ENCODE data around the gene NLRP3.
"Not testable (repeated sequence)": the region's sequence is repeated elsewhere in the genome, so short reads cannot be mapped to it uniquely, and the experiment has no call there.

The NLRP3 gene

GRCh38 chr1:247440001-247440620 is 24.1 kb downstream of the NLRP3 start:
- DNase-seq: no peak

GRCh38 chr1:247441606-247442005 is 25.6 kb downstream of the NLRP3 start:
- DNase-seq: no peak

DNA sequence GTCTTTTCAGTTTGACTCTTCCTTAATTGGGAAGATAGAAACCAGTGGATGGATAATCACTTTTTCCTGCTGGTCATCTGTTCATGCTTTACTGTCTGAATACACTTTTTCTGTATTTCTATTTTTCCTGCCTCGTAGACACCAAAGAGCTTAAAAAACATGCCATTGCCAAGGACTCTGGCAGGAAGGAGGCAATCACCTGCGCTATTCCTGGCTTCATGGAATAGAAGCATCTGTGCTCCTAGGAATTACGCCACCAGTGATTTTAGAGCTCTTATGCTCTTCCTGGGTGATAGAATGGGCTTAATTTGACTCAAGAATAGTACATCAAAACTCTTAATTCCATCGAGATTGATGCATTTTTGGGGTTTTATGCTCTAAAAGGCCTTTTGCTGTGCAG is 26.2 kb downstream of the NLRP3 start:
- no peak for DNase-seq

- DNase-seq: no peak
Measured at GRCh38 chr1:247443641-247444040, 27.7 kb downstream of the NLRP3 start.

GRCh38 chr1:247444571-247444970 is 28.6 kb downstream of the NLRP3 start:
- DNase-seq: no peak

DNA sequence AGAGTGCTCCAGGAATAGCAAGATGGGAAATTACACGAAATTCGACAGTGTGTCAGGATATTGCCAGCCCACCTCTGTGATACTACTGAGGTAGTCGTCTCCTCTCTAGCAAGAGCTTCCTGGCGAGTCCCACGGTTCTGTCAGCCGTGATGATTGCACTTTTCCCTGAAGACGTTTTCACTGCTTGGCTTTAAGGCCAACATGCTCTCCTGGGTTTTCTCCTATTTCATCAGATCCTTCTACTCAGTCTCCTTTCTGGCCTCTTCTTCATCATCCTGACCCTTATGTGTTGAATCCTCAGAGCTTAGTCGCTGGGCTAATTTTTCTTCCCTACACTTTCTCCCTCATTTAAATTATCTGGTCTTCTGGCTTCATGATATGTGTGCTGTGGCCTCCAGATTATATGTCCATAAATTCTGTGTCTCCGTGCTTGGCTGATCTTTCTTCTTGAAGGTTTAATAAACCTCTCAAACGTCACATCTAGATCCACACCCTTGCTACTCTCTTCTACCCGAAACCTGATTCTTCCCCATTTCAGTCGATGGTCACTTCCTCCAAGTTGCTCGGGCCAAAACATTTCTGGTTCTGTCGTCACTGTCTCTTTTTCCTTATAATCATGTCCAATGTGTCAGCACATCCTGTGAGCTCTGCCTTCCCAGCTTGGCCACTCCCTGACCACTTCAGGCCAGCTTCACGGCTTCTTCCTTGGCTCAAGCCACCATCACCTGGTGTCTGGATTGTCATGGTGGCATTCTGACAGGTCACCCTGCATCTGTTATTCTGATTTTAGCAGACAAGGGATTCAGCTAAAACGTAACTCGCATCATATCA is 29.8 kb downstream of the NLRP3 start:
- DNase-seq: no peak

DNA sequence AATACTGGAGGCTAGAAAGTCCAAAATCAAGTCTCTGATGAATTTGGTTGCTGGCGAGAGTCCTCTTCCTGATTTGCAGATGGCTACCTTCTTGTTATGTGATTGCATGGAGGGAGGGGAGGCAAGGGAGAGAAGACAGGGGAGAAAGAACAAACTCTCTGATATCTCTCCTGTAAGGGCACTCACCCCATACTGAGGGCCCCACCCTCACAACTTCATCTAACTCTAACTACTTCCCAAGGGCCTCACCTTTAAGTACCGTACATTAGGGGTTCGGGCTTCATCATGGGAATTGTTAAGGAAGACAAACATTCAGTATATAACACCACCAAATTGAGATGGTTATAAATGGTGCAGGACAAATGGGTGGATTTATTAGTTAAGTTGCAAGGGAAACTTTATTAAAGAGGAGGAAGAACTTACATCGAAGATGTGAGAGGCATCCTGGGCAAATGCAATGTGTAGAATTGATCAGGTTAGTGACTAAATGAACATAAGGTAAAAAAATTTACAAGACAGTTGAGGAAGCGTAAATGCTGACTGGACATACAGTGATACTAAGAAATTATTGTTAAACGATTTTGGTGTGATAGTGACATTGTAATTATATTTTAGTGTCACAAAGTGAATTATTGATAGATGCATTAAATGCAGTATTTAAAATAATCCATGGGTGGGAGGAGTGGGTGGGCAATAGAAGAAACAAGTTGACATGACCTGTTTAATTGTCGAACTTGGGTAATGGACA is 31.4 kb downstream of the NLRP3 start:
- no peak for DNase-seq

DNA sequence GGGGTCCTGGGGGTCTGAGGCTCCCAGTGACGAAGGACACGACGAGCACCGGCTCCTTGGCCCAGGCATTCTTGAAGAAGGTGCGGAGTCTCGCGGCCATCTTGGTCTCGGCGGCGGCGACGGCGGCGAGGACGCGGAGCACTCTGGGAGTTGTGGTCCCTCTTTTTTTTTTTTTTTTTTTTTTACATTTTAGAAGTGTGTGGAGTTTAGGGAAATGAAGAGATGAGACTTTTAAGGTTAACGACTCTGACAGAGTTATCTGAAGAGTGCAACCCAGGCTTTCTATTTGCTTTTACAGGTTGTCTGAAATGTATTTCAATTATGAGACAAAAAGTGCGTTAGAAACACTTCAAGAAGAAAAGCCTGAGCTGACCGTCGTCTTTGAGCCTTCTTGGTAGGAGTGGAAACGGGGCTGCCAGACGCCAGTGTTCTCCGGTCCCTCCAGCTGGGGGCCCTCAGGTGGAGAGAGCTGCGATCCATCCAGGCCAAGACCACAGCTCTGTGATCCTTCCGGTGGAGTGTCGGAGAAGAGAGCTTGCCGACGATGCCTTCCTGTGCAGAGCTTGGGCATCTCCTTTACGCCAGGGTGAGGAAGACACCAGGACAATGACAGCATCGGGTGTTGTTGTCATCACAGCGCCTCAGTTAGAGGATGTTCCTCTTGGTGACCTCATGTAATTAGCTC is 32.3 kb downstream of the NLRP3 start:
- no peak for DNase-seq

- no peak for DNase-seq
Measured at GRCh38 chr1:247451388-247452010, 35.5 kb downstream of the NLRP3 start.

DNA sequence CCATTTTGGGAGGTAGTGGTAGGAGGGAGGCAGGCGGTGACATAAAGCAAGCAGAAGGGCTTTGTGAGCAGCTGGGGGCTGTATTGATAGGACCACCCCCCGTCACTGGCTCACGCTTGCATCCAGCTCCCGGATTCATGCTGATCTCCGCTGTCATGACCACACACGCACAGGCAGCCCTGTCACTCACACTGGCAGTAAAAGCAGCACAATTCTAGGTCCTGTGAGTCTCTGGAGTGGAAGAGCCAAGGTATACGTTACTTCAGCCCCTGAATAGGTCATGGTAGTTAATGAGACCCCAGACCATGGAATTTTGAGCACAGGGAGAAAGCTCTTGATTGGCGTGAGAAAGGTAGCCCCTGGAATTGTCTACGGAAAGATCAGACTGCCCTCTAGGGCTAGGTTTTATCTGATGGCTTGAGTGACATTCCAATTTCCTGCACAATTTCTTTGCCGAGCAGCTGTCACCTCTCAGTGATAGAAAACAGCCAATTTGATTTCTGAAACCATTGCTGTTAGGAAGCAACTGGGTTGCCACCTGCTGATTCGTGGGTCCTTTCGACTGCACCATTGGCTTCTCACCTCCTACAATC is 36.6 kb downstream of the NLRP3 start:
- DNase-seq: no peak

DNA sequence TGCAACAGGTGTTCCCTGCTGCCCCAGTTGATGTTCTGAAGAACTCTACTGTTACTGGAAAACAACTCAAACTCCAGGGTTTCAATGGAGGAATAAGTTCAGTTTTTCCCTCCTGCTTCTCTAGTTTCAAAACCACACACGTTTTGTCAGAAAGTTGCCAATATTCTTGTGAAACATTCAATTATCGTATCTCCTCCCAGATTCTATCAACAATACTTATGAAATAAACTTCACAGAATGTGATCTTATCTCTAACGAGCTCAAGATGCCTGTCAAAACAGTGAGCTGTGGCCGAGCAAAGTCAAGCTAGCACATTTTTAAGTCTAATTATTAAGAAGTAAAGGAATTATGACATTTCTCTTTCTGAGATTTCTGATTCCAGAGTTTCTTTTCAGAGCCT is 37.3 kb downstream of the NLRP3 start:
- DNase-seq: no peak

GRCh38 chr1:247453997-247454396 is 38.0 kb downstream of the NLRP3 start:
- DNase-seq: no peak

DNA sequence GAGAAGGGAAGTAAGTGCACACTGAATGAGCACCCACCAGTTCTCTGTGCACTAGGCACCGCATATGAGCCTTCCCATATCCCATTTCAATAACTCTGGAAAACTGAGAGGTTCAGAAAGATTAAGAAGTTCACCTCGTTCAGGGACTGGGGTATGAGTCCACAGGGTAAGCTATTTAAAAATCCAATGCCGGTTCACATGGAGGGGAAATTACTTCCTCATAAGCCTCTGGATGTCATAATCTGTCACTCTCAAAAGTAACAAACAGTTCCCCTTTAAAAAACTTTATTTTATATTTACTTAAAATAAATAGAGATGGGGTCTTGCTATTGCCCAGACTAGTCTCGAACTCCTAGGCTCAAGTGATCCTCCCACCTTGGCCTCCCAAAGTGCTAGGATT is 40.0 kb downstream of the NLRP3 start:
- DNase-seq: no peak

DNA sequence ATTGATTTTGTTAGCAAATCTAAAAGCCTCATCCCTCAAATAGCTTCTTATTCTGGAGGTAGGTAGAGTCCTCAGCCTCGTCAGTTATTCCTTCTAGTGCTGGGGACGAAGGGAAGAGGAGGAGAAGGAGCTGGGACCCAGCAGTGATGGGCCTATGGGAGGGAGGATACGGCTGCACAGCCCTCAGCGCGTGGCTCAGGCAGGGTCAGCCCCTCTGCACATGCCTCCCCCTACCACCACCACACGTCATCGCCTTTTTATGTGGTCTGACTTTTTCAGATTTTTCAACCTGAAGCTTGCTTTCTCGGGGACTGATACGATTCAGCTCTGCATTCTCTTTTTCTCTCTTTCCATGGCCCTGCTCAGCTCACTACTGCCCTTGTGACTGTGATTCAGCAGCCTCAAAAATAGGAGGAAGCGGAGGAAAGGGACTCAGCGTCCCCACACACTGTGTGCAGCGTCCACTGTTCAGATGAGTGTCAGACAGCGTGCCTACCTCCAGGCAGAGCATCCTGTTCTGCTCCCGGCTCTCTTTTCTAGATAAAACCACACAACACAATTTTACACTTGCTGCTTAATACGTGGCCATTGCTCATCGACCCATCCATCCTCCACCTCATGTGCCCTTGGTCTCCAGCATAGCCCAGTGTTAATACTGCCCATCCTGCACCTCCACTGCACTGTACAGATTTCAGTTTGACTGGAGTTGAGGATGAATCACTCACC is 41.1 kb downstream of the NLRP3 start:
- no peak for DNase-seq

- DNase-seq: no peak
Measured at GRCh38 chr1:247459507-247459906, 43.5 kb downstream of the NLRP3 start.

GRCh38 chr1:247465796-247466195 is 49.8 kb downstream of the NLRP3 start:
- no peak for DNase-seq

GRCh38 chr1:247467129-247467528 is 51.2 kb downstream of the NLRP3 start:
- no peak for DNase-seq

DNA sequence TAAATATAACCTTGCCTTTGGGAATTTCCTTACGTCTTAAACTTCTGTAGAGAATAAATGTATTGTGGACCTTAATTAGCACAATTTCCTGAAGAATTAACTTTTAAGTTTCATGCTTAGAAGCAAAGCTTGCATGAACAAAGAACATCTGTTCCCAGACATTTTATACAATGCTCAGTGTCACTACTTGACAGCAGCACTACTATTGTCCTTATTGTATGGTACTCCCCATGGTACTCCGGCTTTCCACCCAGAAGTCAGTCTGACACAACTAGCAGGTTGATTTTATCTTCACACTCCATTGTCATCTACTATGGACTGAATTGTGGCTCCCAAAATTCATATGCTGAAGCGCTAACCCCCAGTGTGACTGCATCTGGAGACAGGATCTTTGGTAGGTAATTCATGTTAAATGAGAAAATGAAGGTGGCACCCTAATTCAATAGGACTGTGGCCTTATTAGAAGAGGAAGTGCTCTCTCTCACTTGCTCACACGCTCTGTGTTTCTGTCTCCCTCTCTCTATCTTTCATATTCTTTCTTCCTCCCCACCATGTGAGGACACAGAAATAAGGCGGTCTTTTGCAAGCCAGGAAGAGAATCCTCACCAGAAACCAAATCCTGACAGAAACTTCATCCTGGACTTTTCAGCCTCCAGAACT is 52.6 kb downstream of the NLRP3 start:
- no peak for DNase-seq

DNA sequence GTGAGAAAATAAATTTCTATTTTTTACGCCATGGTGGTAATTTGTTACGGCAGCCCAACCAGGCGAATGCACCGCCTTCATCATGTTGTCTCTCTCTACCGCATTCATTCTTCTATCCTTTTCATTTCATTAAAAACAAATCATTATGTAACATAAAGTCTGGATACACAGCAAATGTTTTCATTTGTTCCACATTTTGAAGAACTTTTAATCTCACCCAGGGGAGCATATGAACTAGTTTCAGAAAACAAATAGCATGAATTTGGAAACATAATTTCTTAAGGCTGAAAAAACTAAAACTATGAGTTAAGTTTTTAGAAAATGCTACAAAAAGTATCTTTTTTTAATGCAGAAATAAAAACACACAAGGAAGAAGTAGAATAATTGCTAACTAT is 53.2 kb downstream of the NLRP3 start:
- DNase-seq: no peak

GRCh38 chr1:247470942-247471429 is 55.0 kb downstream of the NLRP3 start:
- DNase-seq: not testable (repeated sequence)

DNA sequence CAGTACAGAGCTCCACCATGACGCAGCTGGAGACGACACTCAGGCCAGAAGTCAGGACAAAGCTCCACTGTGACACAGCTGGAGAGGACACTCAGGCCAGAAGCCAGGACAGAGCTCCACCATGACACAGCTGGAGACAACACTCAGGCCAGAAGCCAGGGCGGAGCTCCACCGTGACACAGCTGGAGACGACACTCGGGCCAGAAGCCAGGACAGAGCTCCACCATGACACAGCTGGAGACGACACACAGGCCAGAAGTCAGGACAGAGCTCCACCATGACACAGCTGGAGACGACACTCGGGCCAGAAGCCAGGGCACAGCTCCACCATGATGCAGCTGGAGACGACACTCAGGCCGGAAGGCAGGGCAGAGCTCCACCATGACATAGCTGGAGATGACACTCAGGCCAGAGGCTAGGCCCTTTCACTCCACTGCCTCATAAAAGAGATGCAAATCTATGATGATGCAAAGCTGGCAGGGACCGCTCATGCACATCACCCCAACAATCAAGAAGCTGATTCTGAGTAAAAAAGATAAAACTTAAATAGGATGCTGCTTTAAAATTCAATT is 55.6 kb downstream of the NLRP3 start:
- DNase-seq: no peak

Measured in NCI-H187 treated with DMSO at 0.1 percent for 48 hours (cell line).